Lower lobe of right lung (tissue), 2 donors: ENCODE results near the gene DDX11. TPM values are rescaled to one million over a fixed set of nuclear protein-coding genes. Genes with fewer than 3 reads are reported as not detected.
"Not testable (repeated sequence)": the region's sequence is repeated elsewhere in the genome, so short reads cannot be mapped to it uniquely, and the experiment has no call there.

Experiments
- ATAC-seq, 2 donors: fragments of 200-7000 bp; cut with Tn5 transposase; one replicate each; pipeline ENCODE4 v1.9.1; 2020 to 2022; ENCODE audit warnings: mild to moderate bottlenecking in 2 of 2, moderate library complexity in 2 of 2
- DNase-seq: peaks from one replicate; pipeline ENCODE4 v3.0.0-alpha.2; 2020
- H3K27ac ChIP-seq: fragments of 200-600 bp; one replicate; pipeline ENCODE4 v1.8.0; 2022
- H3K27me3 ChIP-seq: fragments of 200-600 bp; one replicate; pipeline ENCODE4 v1.8.0; 2022; ENCODE audit warnings: low read depth
- H3K36me3 ChIP-seq: fragments of 200-600 bp; one replicate; pipeline ENCODE4 v1.8.0; 2022; ENCODE audit warnings: mild to moderate bottlenecking
- H3K4me1 ChIP-seq: fragments of 200-600 bp; one replicate; pipeline ENCODE4 v1.8.0; 2022
- H3K4me3 ChIP-seq: fragments of 200-600 bp; one replicate; pipeline ENCODE4 v1.8.0; 2022; ENCODE audit warnings: mild to moderate bottlenecking
- H3K9me3 ChIP-seq: fragments of 200-600 bp; one replicate; pipeline ENCODE4 v1.8.0; 2022
- intact Hi-C: fragments of 100-400 bp; cut with DNase I; formaldehyde crosslinking; loops from one replicate; pipeline ENCODE4 v1.11.0; 2022
- long read RNA-seq: library from polyadenylated mRNA; unstranded; transcript quantifications from one replicate; pipeline ENCODE4 v2.0.0, GENCODE V29; 2021
- total RNA-seq: library from RNA; stranded (reverse); fragmentation: NEBNext Ultra II Directional; extraction: Animal tissue kit (Norgen Biotek cat#: 25700); gene quantifications from one replicate; pipeline ENCODE4 v1.2.1, GENCODE V29; 2021
- TF ChIP-seq, protein P1 (sequence below): fragments of 200-600 bp; IDR thresholded peaks from one replicate; pipeline ENCODE4 v1.8.0; 2022; ENCODE audit warnings: antibody characterized with exemption, mild to moderate bottlenecking
- donor health status: DM: no; HTN: yes; CAD: no; lungs with severe emphysema.

Gene DDX11
- 8.9 TPM for total RNA-seq
- long read RNA-seq, partial matches to known transcripts, result 3 of 8 reads
- long read RNA-seq, other reads (novel, unspliced or antisense), result 5 of 8 reads

DNA sequence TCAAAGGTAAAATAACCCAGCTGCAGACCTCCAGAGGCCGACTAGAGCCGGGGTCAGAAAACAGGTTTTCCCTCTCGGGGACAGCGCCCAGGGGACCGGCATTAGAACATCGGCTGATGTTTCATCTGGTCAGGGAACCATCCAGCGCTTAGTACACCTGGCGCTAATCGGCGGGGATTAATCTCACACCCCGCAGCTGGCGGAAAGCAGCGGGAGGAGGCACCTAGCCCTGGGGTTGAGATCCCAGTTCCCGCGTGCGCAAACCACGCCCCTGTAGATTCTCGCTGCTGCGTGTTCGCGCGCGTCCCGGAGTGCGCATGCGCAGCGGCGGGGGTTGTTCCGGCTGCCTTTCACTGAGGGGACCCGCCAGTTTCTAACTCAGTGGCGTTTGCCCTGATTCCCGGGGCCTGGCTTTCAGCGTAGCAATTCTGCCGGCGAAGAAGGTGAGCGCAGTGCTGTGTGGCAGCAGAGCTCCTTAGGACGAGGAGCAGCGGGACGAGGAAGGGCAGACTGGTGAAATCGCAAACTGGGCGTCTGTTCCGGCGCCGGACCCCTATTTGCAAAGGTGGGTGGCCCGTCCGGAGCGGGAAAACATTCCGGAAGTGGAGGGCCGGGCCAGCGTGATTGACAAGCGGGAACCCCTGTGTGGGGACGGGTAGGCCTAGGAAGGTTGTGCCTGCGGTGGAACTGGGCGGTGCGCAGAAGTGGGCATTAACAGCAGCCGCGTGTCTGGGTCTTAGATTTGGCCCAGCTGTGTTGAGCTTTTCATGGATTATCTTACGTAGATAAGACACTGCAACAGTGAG lies at the start of gene DDX11:
Gene DDX11 (plus strand): TSS at position 334 of the 806 bp plus-strand sequence. CDS start 4,534 bp downstream, outside the sequence.
- peak; percentile 98 to 99 for ATAC-seq
- intact Hi-C loops, H3K27me3 ChIP-seq, H3K4me1 ChIP-seq, H3K9me3 ChIP-seq, H3K36me3 ChIP-seq: not testable (repeated sequence)
- Histone ChIP-seq H3K4me3 (peak within 1 kb of the TSS; percentile 72), H3K27ac (peak within 1 kb of the TSS; percentile 60)
- peak; percentile 93 for DNase-seq

- TF ChIP-seq, protein P1, sequence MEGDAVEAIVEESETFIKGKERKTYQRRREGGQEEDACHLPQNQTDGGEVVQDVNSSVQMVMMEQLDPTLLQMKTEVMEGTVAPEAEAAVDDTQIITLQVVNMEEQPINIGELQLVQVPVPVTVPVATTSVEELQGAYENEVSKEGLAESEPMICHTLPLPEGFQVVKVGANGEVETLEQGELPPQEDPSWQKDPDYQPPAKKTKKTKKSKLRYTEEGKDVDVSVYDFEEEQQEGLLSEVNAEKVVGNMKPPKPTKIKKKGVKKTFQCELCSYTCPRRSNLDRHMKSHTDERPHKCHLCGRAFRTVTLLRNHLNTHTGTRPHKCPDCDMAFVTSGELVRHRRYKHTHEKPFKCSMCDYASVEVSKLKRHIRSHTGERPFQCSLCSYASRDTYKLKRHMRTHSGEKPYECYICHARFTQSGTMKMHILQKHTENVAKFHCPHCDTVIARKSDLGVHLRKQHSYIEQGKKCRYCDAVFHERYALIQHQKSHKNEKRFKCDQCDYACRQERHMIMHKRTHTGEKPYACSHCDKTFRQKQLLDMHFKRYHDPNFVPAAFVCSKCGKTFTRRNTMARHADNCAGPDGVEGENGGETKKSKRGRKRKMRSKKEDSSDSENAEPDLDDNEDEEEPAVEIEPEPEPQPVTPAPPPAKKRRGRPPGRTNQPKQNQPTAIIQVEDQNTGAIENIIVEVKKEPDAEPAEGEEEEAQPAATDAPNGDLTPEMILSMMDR, result no peak
- H3K27ac ChIP-seq, result no peak overlapping the region
- H3K4me3 ChIP-seq, result no peak overlapping the region
- no peaks in the 10 kb centered on the region for H3K27me3 ChIP-seq
- ATAC-seq, result no peak
- no peaks in the 10 kb centered on the region for H3K36me3 ChIP-seq
- no peaks in the 10 kb centered on the region for H3K4me1 ChIP-seq
- intact Hi-C loops, result no loop called here
- H3K9me3 ChIP-seq, result no peaks in the 10 kb centered on the region
- DNase-seq, result no peak
These were observed 47.5 kb upstream of the DDX11 start for GRCh38 chr12:31026202-31026601.

DNA sequence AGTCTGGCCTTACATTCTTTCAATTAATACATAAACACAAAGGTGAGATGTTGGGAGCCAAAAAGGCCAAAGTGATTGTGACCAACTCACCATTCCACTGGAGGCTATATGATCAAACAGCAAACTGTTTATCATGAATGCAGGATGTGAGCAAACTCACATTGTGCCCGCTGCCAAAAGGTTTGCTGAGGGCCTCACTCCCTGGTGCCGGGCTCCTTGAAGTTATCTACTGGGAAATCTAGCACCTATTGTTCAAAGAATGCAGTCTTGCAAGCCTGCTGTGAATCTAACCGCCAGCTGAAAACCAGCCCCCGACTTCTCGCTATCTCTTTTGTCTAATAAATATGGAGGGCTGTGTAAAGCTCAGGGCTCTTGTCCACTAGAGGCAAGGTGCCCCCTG lies 46.7 kb upstream of the DDX11 start:
- H3K9me3 ChIP-seq, H3K27ac ChIP-seq, H3K4me3 ChIP-seq, H3K36me3 ChIP-seq, H3K27me3 ChIP-seq, DNase-seq, ATAC-seq, intact Hi-C loops, H3K4me1 ChIP-seq: not testable (repeated sequence)

DNA sequence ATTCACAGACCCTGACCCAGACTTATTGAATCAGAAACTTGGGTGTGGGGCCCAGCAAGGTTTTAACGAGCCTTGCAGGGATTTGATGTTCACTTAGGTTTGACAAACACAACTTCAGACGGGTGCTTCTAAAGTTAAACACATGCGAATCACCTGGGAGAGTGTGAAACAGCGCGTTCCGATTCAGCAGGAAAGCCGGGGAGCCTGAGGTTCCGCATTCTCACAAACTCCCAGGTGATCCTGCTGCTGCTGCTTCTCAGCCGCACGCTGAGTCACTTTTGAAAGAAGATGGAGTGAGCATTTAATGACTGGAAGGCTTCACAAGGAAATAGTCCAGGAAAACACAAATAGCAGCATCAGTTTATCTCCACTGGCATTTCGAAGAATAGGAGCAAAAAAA lies 44.2 kb upstream of the DDX11 start:
- Histone ChIP-seq H3K27me3 (no peaks in the 10 kb centered on the region), H3K27ac (no peak overlapping the region), H3K4me1 (no peaks in the 10 kb centered on the region), H3K9me3 (no peaks in the 10 kb centered on the region), H3K36me3 (no peaks in the 10 kb centered on the region), H3K4me3 (no peak overlapping the region)
- DNase-seq (no peak), ATAC-seq (no peak)
- intact Hi-C loops, result no loop called here
- TF ChIP-seq, protein P1, result no peak

DNA sequence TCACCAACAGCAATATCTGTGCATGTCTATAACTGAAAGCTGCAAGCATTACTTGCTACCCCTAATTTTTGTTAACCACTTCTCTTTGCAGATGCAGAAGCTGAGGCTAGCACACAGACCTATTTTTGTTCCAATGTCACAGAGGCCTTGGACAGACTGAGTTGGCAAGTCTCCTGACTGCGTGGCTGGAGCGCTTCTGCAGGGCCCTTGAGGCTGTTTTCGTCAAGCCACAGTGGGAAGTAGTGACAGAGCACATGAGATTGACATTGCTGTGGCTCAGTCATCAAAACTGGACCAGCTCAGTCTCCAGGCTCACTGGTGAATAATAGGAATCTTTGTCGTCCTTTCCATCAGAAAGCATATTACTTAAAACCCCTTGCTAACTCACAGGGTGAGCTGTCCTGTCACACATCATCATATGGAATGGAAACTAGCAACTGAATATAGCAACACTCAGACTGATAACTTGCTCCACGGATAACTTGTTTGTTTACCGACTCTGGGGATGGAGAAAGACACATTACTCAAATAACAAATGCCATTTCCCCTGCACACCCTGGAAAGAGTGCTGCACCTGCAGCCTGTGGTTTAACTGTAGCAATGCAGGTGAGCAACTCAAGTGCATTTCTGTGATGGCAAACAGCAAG lies 43.6 kb upstream of the DDX11 start:
- no peak for DNase-seq
- Histone ChIP-seq H3K4me1 (no peaks in the 10 kb centered on the region), H3K4me3 (no peak overlapping the region)

GRCh38 chr12:31031951-31032335 lies 41.7 kb upstream of the DDX11 start:
- TF ChIP-seq, protein P1, result no peak
- Histone ChIP-seq H3K27ac (no peak overlapping the region), H3K9me3 (no peaks in the 10 kb centered on the region), H3K4me1 (no peaks in the 10 kb centered on the region), H3K36me3 (no peaks in the 10 kb centered on the region), H3K4me3 (no peak overlapping the region), H3K27me3 (no peaks in the 10 kb centered on the region)
- ATAC-seq, result no peak
- intact Hi-C loops, result no loop called here
- DNase-seq, result no peak

More for the DNA sequence above, 43.6 kb upstream of the DDX11 start:
- H3K27ac ChIP-seq, result no peak overlapping the region
- no peak for ATAC-seq
- TF ChIP-seq, protein P1, result no peak
- H3K9me3 ChIP-seq, result no peaks in the 10 kb centered on the region
- no peaks in the 10 kb centered on the region for H3K27me3 ChIP-seq
- intact Hi-C loops, result no loop called here
- H3K36me3 ChIP-seq, result no peaks in the 10 kb centered on the region
